HG02571 (cell line): ENCODE data around the gene SLC22A13.
"Not testable (repeated sequence)": the region's sequence is repeated elsewhere in the genome, so short reads cannot be mapped to it uniquely, and the experiment has no call there.

Experiments
- ATAC-seq: cut with Tn5 transposase; IDR thresholded peaks from one replicate; pipeline ENCODE4 v1.9.1; 2021; ENCODE audit warnings: mild to moderate bottlenecking, moderate library complexity; ENCODE audit not compliant: unreplicated experiment

The SLC22A13 gene

DNA sequence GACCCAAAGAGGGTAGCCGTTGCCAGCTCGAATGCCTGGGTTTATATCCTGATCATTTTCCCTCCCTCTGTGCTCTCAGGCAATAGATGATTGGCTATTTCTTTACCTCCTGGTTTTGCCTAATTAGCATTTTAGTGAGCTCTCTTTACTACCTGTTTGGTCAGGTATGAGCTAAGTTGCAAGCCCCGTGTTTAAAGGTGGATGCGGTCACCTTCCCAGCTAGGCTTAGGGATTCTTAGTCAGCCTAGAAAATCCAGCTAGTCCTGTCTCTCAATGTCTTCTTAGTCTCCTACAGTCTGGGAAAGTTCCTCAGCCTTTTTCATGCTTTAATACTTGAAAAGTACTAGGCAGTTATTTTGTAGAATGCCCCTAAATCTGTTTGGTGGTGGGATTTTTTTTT lies 31.4 kb downstream of the SLC22A13 start:
- not testable (repeated sequence) for ATAC-seq

DNA sequence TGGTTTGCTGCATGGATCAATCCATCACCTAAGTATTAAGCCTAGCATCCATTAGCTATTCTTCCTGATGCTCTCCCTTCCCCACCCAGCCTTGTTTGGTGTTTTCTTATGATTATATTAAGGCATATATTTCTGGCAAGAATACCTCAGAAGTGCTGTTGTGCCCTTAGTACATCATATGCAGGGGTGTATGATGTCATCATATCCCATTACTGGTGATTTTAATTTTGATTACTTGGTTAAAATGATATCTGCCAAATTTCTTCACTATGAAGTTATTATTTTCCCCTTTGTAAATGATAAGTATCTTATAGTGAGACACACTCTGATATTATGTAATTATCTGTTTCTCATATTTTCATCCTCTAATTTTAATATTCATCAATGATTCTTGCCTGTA lies 31.9 kb downstream of the SLC22A13 start:
- ATAC-seq = no peak

GRCh38 chr3:38297947-38298711 lies 32.5 kb downstream of the SLC22A13 start:
- no peak for ATAC-seq

DNA sequence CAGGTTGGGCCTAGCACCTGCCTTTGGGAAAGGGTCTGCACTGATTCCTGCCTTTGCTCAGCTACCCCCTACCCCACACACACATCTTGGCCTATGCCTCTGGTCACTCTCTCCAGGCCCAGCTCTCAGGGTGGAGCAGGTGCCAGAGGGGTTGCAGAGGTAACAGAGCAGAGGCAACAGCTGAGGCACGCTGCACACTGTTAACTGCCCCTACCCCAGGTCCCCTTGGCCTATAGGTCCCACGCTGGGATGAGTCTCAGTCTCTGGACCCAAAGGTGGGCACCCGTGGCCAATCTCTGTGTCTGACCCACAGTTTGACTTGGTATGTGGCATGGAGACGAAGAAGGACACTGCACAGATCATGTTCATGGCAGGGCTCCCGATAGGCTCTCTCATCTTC lies 41.3 kb downstream of the SLC22A13 start:
- no peak for ATAC-seq

- ATAC-seq = no peak
Observed at GRCh38 chr3:38307599-38307998, 42.0 kb downstream of the SLC22A13 start.

DNA sequence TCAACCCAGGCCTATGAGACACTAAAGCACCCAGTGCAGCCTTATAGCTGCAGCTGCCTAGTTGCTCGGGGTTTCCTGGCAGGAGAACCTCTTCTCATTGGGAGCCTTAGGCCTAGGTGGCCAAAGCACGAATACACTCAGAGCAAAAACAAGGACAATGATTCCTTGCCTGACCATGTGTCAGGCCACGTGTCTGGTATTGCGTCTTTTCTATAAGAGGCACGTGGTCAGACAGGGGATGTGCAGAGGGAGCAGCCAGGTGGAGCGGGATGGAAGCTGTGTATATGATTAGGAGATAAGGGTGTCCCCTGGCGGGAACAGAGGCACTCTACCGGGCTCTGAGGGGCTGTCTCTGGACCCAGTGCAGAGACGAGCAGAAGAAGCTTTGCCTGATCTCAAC lies 42.8 kb downstream of the SLC22A13 start:
- no peak for ATAC-seq

GRCh38 chr3:38311476-38311875 lies 45.9 kb downstream of the SLC22A13 start:
- ATAC-seq = no peak

DNA sequence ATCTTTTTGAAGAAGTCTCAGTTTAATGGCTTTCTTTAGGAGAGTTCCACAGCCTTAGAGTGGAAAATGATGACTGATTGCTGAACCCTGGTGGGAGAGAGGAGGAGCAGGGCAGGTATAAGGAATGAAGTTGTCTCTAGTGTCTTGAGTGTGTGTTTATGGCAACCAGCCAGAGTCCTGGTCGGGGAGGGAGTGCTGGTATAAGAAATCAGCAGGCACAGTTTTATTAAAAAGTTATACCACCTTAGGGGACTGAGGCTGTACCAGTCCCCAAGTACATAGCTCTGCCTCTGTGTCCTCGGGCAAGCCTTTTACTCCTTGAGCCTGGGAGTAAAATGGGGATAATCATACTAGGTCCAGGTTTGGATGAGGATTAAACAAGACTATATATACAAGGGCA lies 46.3 kb downstream of the SLC22A13 start:
- ATAC-seq = no peak

DNA sequence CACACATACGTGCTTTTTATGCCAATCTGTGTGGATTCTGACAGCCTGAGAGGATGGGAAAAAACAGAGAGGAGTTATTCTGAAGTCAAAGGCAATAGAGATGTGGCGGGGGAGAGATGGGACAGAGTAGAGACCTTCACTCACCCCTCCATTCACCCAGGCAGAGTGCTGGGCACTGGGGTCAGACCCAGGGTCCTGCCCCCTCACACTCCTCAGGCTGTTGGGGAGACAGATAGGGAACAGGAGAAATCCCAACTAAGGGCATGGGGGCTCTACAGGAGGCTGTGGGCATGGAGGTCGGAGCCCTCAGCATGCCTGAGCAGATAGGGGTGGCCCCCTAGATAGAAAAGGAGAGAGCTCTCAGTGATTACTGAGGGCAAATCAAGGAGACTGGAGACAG lies 46.7 kb downstream of the SLC22A13 start:
- ATAC-seq = no peak

DNA sequence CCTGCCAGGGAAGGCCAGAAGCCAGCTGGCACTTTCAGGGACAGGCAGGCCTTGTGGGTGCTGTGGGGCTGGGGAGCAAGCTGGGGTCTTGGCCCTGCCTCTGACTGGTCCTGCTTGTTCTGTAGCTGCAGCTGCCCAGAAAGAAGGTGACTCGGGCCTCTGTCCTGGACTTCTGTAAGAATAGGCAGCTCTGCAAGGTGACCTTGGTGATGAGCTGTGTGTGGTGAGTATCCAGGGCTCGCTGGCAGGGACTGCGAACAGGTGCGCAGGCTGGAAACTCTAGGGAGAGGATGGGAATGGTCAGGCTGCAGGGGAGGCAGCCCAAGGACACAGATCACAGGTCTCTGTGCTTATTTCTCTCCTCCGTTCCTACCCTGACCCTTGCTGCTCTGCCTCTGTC lies 47.7 kb downstream of the SLC22A13 start:
- no peak for ATAC-seq

- ATAC-seq = no peak
Observed at GRCh38 chr3:38313695-38314094, 48.1 kb downstream of the SLC22A13 start.

DNA sequence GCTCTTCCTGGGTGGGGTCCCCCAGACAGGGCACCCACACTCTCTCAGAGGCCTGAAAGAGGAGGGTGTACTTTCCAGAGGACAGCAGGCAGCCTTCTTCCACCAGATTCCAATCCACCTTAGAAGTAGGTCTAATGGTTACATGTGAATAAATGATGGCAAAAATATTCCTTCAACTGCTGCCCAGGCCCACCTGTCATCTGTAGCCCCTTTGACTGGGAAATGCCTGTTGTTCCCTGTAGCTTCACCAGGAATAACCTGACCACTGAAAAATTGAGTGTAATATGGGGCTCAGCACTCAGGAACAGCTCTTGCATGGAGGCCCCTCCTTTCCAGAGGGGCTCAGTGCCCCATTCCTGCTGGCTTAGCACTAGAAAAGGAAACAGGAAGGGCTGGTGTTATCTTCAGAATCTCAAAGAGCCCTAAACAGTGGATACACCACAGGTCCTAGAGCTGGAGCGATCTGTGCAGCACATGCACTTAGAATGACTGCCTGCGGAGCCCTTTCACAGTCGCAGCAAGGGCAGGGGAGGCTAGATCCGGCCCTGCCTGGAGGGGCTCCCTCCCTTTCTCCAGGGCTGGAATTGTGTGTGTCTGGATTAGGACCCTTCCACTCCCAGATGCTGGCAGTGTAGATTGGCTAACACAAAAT lies 48.6 kb downstream of the SLC22A13 start:
- ATAC-seq = no peak

DNA sequence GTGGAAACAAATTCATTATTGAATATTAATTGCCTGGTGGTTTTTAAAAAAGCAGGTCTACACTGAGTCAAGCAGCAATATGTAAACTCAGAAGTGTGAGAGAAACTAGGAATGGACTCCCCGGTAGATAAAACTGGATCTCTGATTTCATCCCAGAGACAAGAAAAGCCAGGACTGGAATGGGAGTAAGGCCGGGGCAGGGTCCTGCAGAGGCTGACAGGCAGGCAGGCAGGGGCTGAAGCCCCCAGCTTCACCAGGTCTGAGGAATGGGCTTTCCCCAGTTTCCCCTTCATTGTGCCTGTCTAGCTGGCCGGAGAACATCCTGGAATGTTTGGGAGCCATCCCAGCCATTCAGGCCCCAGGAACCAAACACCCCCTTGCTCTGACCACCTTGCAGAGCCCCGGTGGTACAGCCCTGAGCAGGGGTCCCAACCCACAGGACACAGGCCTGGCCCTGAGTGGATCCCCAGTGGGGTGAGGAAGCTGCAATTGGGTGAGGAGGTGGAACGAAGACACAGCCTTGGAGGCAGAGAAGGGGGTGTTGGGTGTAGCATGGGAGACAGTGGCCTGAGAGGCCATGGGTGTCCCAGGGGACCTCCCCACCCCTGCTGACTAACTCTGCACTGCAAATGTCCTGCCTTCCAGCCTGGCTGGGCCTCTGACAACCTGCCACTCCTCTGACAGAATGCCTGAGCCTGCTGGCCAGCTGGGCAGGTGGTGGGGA lies 49.3 kb downstream of the SLC22A13 start:
- ATAC-seq = no peak

GRCh38 chr3:38315488-38316230 lies 50.0 kb downstream of the SLC22A13 start:
- ATAC-seq = no peak

GRCh38 chr3:38316356-38317191 lies 51.0 kb downstream of the SLC22A13 start:
- no peak for ATAC-seq

- no peak for ATAC-seq
Observed at GRCh38 chr3:38317192-38317759, 51.7 kb downstream of the SLC22A13 start.

GRCh38 chr3:38318766-38319671 lies 53.4 kb downstream of the SLC22A13 start:
- ATAC-seq = no peak

GRCh38 chr3:38320638-38321037 lies 55.0 kb downstream of the SLC22A13 start:
- not testable (repeated sequence) for ATAC-seq

DNA sequence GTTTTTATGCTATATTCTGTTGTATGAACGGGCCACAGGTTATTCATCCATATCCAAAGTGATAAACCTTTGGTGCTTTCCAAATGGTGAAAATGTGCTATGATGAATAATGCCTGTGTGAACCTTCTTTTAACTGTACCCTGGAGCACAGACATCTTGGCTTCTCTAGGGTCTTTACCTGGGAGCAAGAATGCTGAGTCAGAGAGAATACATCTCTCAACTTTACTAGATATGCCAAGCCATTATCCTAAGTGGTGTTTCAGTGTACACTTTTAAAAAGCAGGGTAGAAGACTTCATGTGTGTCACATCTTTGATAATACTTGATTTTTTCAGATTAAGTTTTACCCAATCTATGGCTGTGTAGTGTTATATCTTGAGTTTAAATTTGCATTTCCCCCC lies 57.4 kb downstream of the SLC22A13 start:
- no peak for ATAC-seq
